ENCODE data around the gene RASGEF1B. TPM values are rescaled to one million over a fixed set of nuclear protein-coding genes. Genes with fewer than 3 reads are reported as not detected.

RASGEF1B gene
- total RNA-seq, 1 experiment from 2014 or later, result 6.9 TPM

DNA sequence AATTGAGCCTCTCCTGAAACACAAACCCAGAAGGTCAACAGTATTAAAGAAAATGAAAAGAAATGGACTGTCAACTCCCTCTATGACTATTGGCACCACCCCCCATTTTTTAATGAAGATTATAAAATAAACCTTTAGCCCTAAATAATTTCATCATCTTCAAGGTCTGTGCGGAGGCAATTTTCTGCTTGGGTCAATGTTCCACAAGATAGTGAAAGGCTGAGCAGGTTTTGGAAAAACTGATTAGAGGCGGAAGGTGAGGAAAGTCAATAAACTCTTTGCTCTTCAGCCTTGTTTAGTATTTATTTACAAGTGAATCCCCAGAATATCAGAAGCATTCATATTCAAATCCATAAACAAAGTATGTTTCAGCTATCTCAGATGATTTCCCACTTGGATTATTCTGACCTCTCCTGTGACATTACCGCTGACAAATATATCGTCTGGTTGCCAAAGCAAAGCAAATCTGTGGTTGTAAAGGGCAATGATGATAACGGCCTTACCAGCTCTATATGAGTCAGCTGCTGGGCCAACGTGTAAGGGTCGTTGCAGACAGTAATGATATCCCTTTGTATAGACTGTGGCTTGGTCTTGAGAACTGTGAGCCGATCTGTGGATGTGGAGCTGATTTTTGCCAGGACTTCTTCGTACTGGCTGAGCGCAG, 24.0 kb downstream of the RASGEF1B start:
- ATAC-seq (no peak), DNase-seq (ENCODE audit: low spot score) (no peak)
- TF ChIP-seq, protein P1, sequence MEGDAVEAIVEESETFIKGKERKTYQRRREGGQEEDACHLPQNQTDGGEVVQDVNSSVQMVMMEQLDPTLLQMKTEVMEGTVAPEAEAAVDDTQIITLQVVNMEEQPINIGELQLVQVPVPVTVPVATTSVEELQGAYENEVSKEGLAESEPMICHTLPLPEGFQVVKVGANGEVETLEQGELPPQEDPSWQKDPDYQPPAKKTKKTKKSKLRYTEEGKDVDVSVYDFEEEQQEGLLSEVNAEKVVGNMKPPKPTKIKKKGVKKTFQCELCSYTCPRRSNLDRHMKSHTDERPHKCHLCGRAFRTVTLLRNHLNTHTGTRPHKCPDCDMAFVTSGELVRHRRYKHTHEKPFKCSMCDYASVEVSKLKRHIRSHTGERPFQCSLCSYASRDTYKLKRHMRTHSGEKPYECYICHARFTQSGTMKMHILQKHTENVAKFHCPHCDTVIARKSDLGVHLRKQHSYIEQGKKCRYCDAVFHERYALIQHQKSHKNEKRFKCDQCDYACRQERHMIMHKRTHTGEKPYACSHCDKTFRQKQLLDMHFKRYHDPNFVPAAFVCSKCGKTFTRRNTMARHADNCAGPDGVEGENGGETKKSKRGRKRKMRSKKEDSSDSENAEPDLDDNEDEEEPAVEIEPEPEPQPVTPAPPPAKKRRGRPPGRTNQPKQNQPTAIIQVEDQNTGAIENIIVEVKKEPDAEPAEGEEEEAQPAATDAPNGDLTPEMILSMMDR (IDR thresholded peaks at IDR 0.05), result no peak
- TF ChIP-seq, protein P2, sequence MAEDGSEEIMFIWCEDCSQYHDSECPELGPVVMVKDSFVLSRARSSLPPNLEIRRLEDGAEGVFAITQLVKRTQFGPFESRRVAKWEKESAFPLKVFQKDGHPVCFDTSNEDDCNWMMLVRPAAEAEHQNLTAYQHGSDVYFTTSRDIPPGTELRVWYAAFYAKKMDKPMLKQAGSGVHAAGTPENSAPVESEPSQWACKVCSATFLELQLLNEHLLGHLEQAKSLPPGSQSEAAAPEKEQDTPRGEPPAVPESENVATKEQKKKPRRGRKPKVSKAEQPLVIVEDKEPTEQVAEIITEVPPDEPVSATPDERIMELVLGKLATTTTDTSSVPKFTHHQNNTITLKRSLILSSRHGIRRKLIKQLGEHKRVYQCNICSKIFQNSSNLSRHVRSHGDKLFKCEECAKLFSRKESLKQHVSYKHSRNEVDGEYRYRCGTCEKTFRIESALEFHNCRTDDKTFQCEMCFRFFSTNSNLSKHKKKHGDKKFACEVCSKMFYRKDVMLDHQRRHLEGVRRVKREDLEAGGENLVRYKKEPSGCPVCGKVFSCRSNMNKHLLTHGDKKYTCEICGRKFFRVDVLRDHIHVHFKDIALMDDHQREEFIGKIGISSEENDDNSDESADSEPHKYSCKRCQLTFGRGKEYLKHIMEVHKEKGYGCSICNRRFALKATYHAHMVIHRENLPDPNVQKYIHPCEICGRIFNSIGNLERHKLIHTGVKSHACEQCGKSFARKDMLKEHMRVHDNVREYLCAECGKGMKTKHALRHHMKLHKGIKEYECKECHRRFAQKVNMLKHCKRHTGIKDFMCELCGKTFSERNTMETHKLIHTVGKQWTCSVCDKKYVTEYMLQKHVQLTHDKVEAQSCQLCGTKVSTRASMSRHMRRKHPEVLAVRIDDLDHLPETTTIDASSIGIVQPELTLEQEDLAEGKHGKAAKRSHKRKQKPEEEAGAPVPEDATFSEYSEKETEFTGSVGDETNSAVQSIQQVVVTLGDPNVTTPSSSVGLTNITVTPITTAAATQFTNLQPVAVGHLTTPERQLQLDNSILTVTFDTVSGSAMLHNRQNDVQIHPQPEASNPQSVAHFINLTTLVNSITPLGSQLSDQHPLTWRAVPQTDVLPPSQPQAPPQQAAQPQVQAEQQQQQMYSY (CRISPR knock-in tag; IDR thresholded peaks at IDR 0.05), result no peak
- TF ChIP-seq ATF1 (CRISPR knock-in tag; IDR thresholded peaks at IDR 0.05) (no peak), TCF7 (CRISPR knock-in tag; IDR thresholded peaks at IDR 0.05; ENCODE audit: low read depth) (no peak), GABPB1 (CRISPR knock-in tag; IDR thresholded peaks at IDR 0.05) (no peak), NR2C2 (CRISPR knock-in tag; IDR thresholded peaks at IDR 0.05) (no peak), TP53 (CRISPR knock-in tag; IDR thresholded peaks at IDR 0.05) (no peak), SOX15 (CRISPR knock-in tag; IDR thresholded peaks at IDR 0.05) (no peak), NFYB (CRISPR knock-in tag; conservative IDR thresholded peaks at IDR 0.05; ENCODE audit: low read depth) (no peak), FOXP1 (CRISPR knock-in tag; IDR thresholded peaks at IDR 0.05; ENCODE audit: borderline replicate concordance) (no peak)
- TF ChIP-seq, protein P3, sequence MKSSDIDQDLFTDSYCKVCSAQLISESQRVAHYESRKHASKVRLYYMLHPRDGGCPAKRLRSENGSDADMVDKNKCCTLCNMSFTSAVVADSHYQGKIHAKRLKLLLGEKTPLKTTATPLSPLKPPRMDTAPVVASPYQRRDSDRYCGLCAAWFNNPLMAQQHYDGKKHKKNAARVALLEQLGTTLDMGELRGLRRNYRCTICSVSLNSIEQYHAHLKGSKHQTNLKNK (CRISPR knock-in tag; IDR thresholded peaks at IDR 0.05), result no peak
- TF ChIP-seq, protein P4, sequence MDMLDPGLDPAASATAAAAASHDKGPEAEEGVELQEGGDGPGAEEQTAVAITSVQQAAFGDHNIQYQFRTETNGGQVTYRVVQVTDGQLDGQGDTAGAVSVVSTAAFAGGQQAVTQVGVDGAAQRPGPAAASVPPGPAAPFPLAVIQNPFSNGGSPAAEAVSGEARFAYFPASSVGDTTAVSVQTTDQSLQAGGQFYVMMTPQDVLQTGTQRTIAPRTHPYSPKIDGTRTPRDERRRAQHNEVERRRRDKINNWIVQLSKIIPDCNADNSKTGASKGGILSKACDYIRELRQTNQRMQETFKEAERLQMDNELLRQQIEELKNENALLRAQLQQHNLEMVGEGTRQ (CRISPR knock-in tag; IDR thresholded peaks at IDR 0.05), result no peak
- TF ChIP-seq, protein P5, sequence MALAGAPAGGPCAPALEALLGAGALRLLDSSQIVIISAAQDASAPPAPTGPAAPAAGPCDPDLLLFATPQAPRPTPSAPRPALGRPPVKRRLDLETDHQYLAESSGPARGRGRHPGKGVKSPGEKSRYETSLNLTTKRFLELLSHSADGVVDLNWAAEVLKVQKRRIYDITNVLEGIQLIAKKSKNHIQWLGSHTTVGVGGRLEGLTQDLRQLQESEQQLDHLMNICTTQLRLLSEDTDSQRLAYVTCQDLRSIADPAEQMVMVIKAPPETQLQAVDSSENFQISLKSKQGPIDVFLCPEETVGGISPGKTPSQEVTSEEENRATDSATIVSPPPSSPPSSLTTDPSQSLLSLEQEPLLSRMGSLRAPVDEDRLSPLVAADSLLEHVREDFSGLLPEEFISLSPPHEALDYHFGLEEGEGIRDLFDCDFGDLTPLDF (CRISPR knock-in tag; IDR thresholded peaks at IDR 0.05), result no peak
- Mint-ChIP-seq H3K9me3 (0 out of 2 replicates have a peak, but pooled peaks cover 8% of the 10 kb centered on the region), H3K27me3 (ENCODE audit: low read depth) (no peaks in the 10 kb centered on the region), H3K27ac (peak overlapping the region; percentile 28; the same call in 1 of the 2 replicates), H3K4me1 (peaks cover 36% of the 10 kb centered on the region), H3K36me3 (peaks cover 21% of the 10 kb centered on the region), H3K4me3 (no peak overlapping the region)
- CTCF ChIA-PET, result interaction anchor here (1.2 to 1.8 kb wide), 3 partner anchors 18 to 837 kb away, joined by 3 to 5 read pairs (median 4); no protein-coding TSS in a partner anchor
- POLR2A ChIA-PET, result no interaction called here

DNA sequence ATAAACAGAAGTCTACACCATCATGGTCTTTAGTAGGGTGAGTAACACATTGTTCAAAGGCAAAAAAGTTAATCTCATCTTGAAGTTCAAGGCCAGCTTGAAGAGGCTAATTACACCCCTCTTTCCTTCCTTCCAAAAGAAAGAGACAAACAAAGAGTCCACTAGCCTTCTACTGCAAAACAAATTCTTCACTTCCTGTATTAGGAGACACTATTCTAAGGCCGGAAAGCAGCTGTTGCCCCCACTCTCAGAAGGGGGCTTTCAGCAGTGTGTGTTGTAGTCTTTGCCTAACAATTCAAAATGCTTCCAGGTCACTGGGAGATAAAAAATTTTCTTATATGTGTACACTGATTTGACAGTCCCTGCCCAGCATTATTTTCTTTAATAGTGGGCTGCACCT, 25.1 kb downstream of the RASGEF1B start:
- ChIA-PET CTCF (interaction anchor here (0.8 to 1.5 kb wide), 2 partner anchors 21 to 40 kb away, joined by 3 to 4 read pairs; no protein-coding TSS in a partner anchor), POLR2A (no interaction called here)
- peaks cover 30% of the 10 kb centered on the region for H3K4me1 Mint-ChIP-seq
- no peak overlapping the region for H3K4me3 Mint-ChIP-seq
- H3K9me3 Mint-ChIP-seq, result 0 out of 2 replicates have a peak, but pooled peaks cover 8% of the 10 kb centered on the region
- peaks cover 21% of the 10 kb centered on the region for H3K36me3 Mint-ChIP-seq
- no peak for DNase-seq (ENCODE audit: low spot score)
- ATAC-seq, result peak; percentile 28; the same call in 1 of the 2 replicates
- no peaks in the 10 kb centered on the region for H3K27me3 Mint-ChIP-seq (ENCODE audit: low read depth)
- TF ChIP-seq RORB (CRISPR knock-in tag; IDR thresholded peaks at IDR 0.05) (no peak), ZNF232 (CRISPR knock-in tag; IDR thresholded peaks at IDR 0.05) (no peak), NFYB (CRISPR knock-in tag; conservative IDR thresholded peaks at IDR 0.05; ENCODE audit: low read depth) (no peak), ZNF317 (CRISPR knock-in tag; IDR thresholded peaks at IDR 0.05; ENCODE audit: borderline replicate concordance, low read depth) (no peak), EMX1 (CRISPR knock-in tag; IDR thresholded peaks at IDR 0.05) (no peak), ZNF138 (CRISPR knock-in tag; conservative IDR thresholded peaks at IDR 0.05) (no peak)
- TF ChIP-seq, protein P3 (CRISPR knock-in tag; IDR thresholded peaks at IDR 0.05), result no peak
- TF ChIP-seq, protein P6, sequence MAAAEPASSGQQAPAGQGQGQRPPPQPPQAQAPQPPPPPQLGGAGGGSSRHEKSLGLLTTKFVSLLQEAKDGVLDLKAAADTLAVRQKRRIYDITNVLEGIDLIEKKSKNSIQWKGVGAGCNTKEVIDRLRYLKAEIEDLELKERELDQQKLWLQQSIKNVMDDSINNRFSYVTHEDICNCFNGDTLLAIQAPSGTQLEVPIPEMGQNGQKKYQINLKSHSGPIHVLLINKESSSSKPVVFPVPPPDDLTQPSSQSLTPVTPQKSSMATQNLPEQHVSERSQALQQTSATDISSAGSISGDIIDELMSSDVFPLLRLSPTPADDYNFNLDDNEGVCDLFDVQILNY (CRISPR knock-in tag; IDR thresholded peaks at IDR 0.05), result no peak
- H3K27ac Mint-ChIP-seq, result peak overlapping the region; percentile 74

Data from WTC11 (cell line).